ENCODE data around the gene PRDM5.

Gene PRDM5

GRCh38 chr4:120819805-120820437 lies 102.6 kb downstream of the PRDM5 start:
- no peak for DNase-seq (ENCODE audit: low spot score)

DNA sequence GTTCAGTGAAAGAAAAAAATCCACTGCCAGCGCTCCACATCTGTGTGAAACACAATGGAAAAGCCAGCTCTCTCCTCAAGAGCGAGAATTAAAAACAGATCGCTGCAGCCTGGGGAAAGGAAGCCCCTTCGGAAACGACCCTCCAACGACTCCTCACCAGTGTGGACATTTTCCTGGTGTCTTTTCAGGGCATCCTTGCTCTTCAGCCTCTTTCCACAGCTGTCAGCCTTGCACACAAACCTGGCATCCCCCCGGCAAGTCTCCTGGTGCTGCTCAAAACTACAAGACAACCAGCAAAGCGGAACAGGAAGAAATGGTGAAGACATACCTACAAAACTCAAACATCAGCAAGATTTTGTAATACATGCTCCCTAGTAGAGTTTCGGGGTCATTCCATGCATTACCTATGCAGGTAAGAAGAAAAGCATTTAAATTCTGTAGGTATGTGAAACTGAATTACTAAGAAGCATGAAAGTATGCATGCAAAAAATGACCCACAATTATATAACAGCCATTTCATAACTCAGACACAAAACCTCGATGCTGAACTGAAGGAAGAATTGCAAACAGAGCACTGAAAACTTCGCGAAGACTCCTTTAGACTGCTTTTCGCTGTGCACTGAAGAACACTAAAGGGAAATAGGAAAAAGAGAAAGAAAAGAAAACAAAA lies 106.1 kb downstream of the PRDM5 start:
- no peak for DNase-seq (ENCODE audit: low spot score)

GRCh38 chr4:120815361-120815760 lies 107.2 kb downstream of the PRDM5 start:
- DNase-seq (ENCODE audit: low spot score) = no peak

DNA sequence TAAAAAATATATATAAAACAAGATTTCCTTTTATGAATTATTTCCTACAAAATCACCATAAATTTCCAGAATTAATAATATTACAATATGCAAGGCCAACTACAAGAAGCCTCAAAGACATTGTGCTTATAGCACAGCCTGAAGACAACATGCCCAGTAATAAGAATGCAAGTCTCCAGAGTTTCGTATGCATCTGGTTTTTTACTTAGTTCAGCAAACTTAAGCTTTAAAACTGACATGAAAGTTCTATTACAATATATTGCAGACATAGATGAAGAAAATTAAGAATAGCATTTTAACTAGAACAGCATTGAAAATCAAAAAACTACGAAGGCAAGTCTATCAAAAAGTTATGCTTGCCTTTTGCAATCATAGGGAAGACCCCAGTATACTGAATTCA lies 107.6 kb downstream of the PRDM5 start:
- no peak for DNase-seq (ENCODE audit: low spot score)

- no peak for DNase-seq (ENCODE audit: low spot score)
Measured at GRCh38 chr4:120812216-120812615, 110.3 kb downstream of the PRDM5 start.

GRCh38 chr4:120809518-120809917 lies 113.0 kb downstream of the PRDM5 start:
- no peak for DNase-seq (ENCODE audit: low spot score)

- no peak for DNase-seq (ENCODE audit: low spot score)
Measured at GRCh38 chr4:120808475-120809141, 113.9 kb downstream of the PRDM5 start.

DNA sequence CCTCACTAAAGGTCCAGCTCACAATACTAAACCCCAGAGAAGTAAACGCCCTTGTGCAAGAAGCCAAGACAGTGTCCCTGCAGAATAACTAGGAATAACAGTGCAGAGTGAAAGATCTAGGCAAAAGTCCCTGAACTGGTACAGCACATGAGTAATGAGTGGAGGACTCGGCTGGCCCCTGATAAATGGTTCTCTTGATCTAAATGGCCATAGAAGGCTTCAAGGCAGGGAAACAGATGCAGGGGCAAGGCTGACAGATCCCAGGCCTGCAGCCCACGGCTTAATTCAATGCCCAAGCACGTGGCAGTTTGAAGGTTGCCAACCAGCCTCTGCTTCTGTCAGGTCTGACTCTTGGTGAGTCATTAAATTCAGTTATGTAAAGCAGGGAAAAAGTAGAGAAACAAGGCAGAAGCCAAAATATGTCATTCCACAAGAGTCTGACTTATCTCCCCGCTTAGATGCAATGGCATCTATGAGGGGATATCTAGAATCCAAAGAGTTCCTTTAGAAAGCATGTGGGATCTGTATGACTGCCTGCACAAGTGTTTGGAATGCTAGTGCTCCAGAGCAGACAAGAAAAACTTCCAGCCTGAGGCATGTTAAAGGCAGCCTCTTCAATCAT lies 121.3 kb downstream of the PRDM5 start:
- DNase-seq (ENCODE audit: low spot score) = peak; percentile 14

DNA sequence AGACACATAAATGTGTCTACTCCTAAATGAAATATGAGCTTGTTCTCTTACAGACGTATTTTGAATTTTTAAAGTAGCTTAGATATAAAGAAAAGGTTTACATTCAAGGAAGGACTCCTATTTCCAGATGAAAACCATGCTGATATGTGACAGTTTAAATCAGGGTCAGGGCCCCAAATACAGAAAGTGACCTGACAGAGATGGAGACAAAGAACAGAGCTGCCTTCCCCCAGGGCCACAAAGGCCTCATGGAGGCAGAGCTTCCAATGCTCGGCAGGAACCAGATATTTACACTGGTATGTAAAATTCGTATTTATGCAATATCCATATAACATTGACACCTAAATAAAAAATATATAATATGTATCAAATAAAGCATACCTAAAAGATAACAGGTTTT lies 124.0 kb downstream of the PRDM5 start:
- no peak for DNase-seq (ENCODE audit: low spot score)

- no peak for DNase-seq (ENCODE audit: low spot score)
Measured at GRCh38 chr4:120796271-120796670, 126.3 kb downstream of the PRDM5 start.

GRCh38 chr4:120785202-120785601 lies 137.3 kb downstream of the PRDM5 start:
- DNase-seq (ENCODE audit: low spot score) = no peak

DNA sequence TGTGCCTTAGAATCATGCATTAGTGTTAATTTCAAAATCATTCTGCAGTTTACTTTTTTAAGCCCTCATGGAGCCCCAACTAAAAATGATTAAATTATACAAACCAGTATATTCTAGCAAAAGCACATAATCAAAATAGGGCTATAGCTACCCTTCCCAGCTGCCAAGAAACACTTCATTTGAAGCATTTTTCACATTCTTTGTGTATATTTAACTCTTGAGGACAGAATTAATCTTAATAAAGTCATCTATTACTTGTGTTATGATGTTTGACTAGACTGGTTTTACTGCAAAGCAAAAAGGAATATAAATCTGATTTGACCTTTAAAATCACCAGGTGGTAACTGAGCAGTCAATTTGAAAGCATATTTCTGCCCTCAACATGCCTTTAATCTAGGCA lies 145.1 kb downstream of the PRDM5 start:
- DNase-seq (ENCODE audit: low spot score) = no peak

DNA sequence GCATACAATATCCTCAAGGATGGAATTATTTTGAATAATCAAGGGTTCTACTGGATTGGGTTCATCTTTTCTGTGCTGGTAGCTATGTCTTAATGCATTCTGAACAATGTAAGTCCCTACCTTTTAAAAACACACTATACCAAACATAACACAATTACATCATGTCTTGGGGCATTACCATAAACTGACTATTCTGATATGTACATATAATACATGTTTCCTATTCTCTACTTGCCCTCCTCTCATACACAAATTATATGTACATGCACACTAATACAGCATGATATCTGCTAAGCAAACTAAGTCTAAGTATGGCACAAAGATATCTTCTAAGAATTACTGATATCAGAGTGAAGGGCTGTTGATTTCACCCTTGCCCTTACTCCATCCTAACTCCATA lies 147.1 kb downstream of the PRDM5 start:
- DNase-seq (ENCODE audit: low spot score) = no peak

DNA sequence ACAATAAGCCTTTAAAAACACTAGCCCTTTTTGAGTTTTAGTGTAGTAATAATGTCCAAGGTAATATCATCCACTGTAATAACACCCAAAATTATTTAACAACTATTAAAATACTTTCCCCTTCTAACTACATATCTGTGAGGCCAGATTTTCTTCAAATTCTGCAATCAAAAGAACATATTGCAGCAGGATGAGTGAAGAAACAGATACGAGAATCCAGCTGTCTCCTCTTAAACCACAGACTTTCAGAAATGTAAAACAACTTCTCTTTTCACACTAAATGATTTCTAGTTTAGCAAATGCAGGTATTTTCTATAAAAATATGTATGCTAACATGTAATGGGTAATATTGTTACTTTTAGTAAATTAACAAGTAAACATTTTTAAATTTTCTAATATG lies 148.9 kb downstream of the PRDM5 start:
- DNase-seq (ENCODE audit: low spot score) = no peak

DNA sequence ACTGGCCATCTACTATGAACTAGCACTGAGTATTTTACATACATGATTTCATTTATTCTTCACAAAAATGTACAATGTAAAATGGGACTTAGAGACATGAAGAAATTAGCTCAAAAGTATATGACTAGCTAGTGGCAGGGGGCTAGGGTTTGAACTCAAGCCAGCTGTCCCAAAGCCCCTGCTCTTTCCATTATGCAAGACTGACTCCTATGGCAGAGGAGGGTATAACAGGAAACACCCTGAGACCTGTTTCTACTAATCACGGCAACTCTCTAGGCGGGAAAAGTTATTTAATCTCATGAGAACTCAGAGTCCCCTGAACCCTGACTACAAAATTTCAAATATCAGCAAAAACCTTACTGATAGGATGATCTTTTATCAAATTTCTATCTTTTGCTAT lies 150.6 kb downstream of the PRDM5 start:
- no peak for DNase-seq (ENCODE audit: low spot score)

DNA sequence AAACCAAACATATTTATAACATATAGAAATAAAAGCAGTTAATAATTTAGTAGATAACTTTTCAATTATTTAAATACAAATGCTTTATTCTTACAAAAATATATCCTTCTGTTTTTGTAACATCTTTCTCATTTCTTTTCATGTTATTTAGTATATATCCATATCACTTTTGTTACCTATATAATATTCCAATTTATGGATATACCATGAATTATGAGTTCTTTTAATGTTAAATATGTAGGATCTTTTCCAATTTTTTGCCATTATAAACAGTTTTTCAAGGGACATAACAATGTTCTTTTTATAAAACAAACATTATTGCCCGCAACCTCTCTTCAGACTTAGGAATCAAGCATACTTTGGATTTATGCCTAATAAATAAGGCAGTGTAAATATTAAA lies 151.6 kb downstream of the PRDM5 start:
- DNase-seq (ENCODE audit: low spot score) = no peak

- DNase-seq (ENCODE audit: low spot score) = no peak
Measured at GRCh38 chr4:120769227-120769626, 153.3 kb downstream of the PRDM5 start.

DNA sequence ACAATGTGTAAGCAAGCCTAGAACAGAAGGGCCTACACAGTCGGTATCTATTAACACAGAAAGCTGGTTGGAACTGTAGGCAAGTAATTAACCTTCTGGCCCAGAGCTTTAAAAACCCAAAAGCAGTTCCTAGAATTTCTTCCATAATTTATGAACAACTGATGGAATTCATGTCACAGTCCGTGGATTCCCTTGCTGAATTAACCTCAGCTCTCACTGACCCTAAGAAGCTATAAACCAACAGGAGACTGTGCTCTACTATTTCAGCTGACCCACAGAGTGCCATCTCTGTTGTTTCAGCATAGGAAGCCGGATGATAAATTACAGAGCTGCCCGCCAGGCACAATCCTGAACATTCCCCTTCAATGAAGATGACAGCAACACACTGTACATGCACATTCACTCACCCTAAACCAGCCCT lies 157.3 kb downstream of the PRDM5 start:
- no peak for DNase-seq (ENCODE audit: low spot score)

DNA sequence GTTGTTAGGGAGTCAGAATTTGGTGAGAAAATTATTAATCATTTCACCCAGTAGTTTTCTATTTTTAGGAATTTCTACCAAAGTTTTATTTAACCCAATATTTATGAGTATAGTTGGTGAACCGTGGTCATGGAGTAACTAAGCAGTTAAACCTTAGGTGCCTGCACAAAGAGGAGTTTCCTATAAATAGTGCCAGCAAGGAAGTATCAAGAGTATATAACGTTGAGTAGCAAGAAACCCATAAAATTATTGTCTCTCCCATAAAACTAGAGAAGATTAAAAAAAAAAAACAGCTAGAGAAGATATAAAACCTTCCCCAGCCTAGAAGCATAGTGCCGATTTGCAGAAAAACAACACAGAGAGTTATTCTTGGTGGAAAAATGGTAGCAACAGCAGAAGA lies 158.9 kb downstream of the PRDM5 start:
- DNase-seq (ENCODE audit: low spot score) = no peak

GRCh38 chr4:120761070-120761469 lies 161.5 kb downstream of the PRDM5 start:
- no peak for DNase-seq (ENCODE audit: low spot score)

DNA sequence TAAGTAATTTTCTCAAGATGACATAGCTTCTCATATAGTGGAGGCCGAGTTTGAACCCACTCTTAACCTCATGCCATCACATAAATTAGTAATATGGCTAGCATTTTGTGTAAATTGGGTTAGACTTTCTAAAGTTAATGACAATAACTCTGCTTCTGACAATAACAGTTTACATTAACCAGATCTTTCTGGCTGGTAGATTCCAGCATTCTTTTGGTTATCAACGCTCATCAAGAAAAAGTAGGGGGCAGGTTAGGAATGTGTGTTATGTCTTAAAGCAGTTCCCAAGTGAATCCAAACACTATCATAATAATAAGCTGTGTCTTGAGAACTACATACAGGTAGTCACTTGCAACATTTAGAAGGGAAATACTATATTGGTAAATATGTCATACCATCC lies 162.5 kb downstream of the PRDM5 start:
- DNase-seq (ENCODE audit: low spot score) = no peak

- DNase-seq (ENCODE audit: low spot score) = no peak
Measured at GRCh38 chr4:120755864-120756263, 166.7 kb downstream of the PRDM5 start.

- DNase-seq (ENCODE audit: low spot score) = no peak
Measured at GRCh38 chr4:120754590-120754989, 167.9 kb downstream of the PRDM5 start.

Measured in putamen (tissue), 1 donor.